ENCODE data around the gene DGKB.

GRCh38 chr7:14228341-14228740 is 674.2 kb downstream of the DGKB start:
- TF ChIP-seq POLR2A (IDR thresholded peaks at IDR 0.05) (no peak), CTCF (IDR thresholded peaks at IDR 0.05) (no peak), POLR2AphosphoS5 (IDR thresholded peaks at IDR 0.05) (no peak), EP300 (IDR thresholded peaks at IDR 0.05) (no peak)

Measured in gastroesophageal sphincter (tissue), 3 donors.